Transverse colon (tissue), 4 donors: ENCODE results near the gene NRP1.

ENCODE experiments used
- CTCF ChIP-seq, 5 experiments: fragments of 200-600 bp in 3 of 5; fragments of 450-650 bp in 2 of 5; sonication (generic) in 3 of 5; IDR thresholded peaks; 1 replicate in 2 of 5; 2 replicates in 3 of 5; pipeline ENCODE4 v1.5.1; 2016 to 2017; ENCODE audit warnings: antibody characterized with exemption in 5 of 5, inconsistent platforms in 3 of 5, mild to moderate bottlenecking in 2 of 5, moderate library complexity in 1 of 5
- EP300 ChIP-seq: sonication (generic); formaldehyde crosslinking; IDR thresholded peaks from one replicate; pipeline ENCODE4 v1.6.1; 2017; ENCODE audit warnings: antibody characterized with exemption, low read depth
- POLR2A ChIP-seq: fragments of 450-650 bp; IDR thresholded peaks from one replicate; pipeline ENCODE4 v1.6.1; 2016; ENCODE audit warnings: antibody characterized with exemption, mild to moderate bottlenecking, moderate library complexity
- POLR2AphosphoS5 ChIP-seq, 3 donors: sonication (generic); formaldehyde crosslinking; IDR thresholded peaks; one replicate each; pipeline ENCODE4 v1.6.1; 2016; ENCODE audit warnings: antibody characterized with exemption in 3 of 3

GRCh38 chr10:33349268-33349667 lies 14.8 kb upstream of the NRP1 start:
- TF ChIP-seq CTCF (IDR thresholded peaks at IDR 0.05): no peak
- TF ChIP-seq POLR2AphosphoS5 (IDR thresholded peaks at IDR 0.05): no peak
- TF ChIP-seq POLR2A: no peak
- no peak for TF ChIP-seq EP300
